ENCODE results near the gene ANP32B.

Gene ANP32B

GRCh38 chr9:98034593-98035546 lies 51.7 kb downstream of the ANP32B start:
- peak; percentile 84 for DNase-seq

GRCh38 chr9:98037357-98037756 lies 54.2 kb downstream of the ANP32B start:
- no peak for DNase-seq

GRCh38 chr9:98038958-98039357 lies 55.8 kb downstream of the ANP32B start:
- no peak for DNase-seq

- no peak for DNase-seq
Measured at GRCh38 chr9:98039607-98040017, 56.5 kb downstream of the ANP32B start.

- peak; percentile 61 for DNase-seq
Measured at GRCh38 chr9:98040212-98040611, 57.1 kb downstream of the ANP32B start.

GRCh38 chr9:98043915-98044314 lies 60.8 kb downstream of the ANP32B start:
- no peak for DNase-seq

- DNase-seq: no peak
Measured at GRCh38 chr9:98045234-98046179, 62.4 kb downstream of the ANP32B start.

- no peak for DNase-seq
Measured at GRCh38 chr9:98046180-98046543, 63.0 kb downstream of the ANP32B start.

GRCh38 chr9:98047002-98047401 lies 63.9 kb downstream of the ANP32B start:
- DNase-seq: no peak

- DNase-seq: no peak
Measured at GRCh38 chr9:98049288-98050072, 66.3 kb downstream of the ANP32B start.

GRCh38 chr9:98050351-98050750 lies 67.2 kb downstream of the ANP32B start:
- no peak for DNase-seq

- no peak for DNase-seq
Measured at GRCh38 chr9:98054376-98054951, 71.3 kb downstream of the ANP32B start.

- DNase-seq: peak; percentile 97
Measured at GRCh38 chr9:98056269-98057137, 73.4 kb downstream of the ANP32B start, which contains the start of gene NANS. Gene NANS (plus strand): TSS chr9:98056732. CDS start chr9:98056809, 77 bp downstream.

GRCh38 chr9:98057138-98057799 lies 74.1 kb downstream of the ANP32B start:
- peak; percentile 50 for DNase-seq

GRCh38 chr9:98062161-98062560 lies 79.0 kb downstream of the ANP32B start:
- no peak for DNase-seq

GRCh38 chr9:98064623-98065392 lies 81.7 kb downstream of the ANP32B start:
- no peak for DNase-seq
